ENCODE data around the gene PLCB3. TPM values are rescaled to one million over a fixed set of nuclear protein-coding genes. Genes with fewer than 3 reads are reported as not detected.

Gene PLCB3
- total RNA-seq, 1 experiment from 2014 or later = 34.6 TPM

DNA sequence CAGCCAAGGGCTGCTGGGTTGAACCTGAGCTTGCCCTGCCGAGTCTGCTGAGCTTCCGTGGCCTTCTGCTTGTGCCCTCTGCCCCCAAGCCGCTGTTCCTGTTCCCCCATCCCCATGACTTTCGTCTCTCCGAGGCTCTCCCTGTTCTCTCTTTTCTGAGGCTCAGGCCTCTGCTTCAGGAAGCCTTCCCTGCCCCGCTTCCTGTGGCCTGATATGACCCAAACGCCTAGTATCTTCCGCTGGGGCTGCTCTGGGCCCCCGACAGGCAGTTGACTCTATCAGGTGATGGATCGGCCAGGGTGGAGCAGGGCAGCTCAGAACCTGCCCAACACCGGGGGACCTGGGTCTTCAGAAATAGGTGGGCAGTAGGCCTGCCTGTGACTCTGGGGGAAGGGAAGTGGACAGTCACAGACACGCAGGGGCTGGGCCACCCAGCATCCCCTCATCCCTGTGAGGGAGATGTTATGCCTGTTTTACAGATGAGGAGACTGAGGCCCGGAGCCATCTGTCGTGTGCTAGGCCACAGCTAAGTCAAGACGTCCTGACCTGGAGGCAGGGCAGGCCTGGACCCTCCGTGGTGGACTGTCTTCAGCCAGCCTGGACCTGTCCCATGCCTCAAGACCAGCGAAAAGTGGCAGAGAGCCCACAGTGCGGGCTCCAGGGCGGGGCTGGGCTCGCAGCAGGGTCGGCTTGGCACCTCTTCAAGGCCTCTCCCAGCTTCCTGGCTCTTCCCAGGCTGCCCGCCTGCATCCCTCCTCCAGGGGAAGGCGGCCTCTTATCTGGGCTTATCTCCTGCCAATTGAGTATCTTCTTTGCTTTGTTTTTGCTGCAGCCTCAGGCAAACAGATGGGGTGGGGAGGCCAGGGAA lies 16.9 kb downstream of the PLCB3 start:
- TF ChIP-seq, protein P1, sequence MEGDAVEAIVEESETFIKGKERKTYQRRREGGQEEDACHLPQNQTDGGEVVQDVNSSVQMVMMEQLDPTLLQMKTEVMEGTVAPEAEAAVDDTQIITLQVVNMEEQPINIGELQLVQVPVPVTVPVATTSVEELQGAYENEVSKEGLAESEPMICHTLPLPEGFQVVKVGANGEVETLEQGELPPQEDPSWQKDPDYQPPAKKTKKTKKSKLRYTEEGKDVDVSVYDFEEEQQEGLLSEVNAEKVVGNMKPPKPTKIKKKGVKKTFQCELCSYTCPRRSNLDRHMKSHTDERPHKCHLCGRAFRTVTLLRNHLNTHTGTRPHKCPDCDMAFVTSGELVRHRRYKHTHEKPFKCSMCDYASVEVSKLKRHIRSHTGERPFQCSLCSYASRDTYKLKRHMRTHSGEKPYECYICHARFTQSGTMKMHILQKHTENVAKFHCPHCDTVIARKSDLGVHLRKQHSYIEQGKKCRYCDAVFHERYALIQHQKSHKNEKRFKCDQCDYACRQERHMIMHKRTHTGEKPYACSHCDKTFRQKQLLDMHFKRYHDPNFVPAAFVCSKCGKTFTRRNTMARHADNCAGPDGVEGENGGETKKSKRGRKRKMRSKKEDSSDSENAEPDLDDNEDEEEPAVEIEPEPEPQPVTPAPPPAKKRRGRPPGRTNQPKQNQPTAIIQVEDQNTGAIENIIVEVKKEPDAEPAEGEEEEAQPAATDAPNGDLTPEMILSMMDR (IDR thresholded peaks at IDR 0.05; ENCODE audit: unreplicated experiment) = no peak
- CTCF ChIA-PET = interaction anchor here (0.6 to 6.4 kb wide), 8 partner anchors 13 to 1462 kb away, joined by 3 to 70 read pairs (median 4); partner anchors contain the start of gene PLCB3
- intact Hi-C loops (cut with micrococcal nuclease) = no loop called here
- Mint-ChIP-seq H3K4me1 (ENCODE audit: insufficient read depth, unreplicated experiment) (peaks cover 23% of the 10 kb centered on the region), H3K36me3 (ENCODE audit: insufficient read depth, unreplicated experiment) (peaks cover 48% of the 10 kb centered on the region), H3K27me3 (ENCODE audit: insufficient read depth, unreplicated experiment) (no peaks in the 10 kb centered on the region), H3K4me3 (ENCODE audit: unreplicated experiment) (peak overlapping the region; percentile 96), H3K9me3 (ENCODE audit: unreplicated experiment) (no peaks in the 10 kb centered on the region), H3K27ac (ENCODE audit: low read depth, unreplicated experiment) (peak overlapping the region; percentile 96)
- no TSS peak for BruUV-seq (replicated peaks)
- peak; percentile 73 for DNase-seq (ENCODE audit: unreplicated experiment)
- POLR2A ChIA-PET = interaction anchor here (0.8 to 7.6 kb wide), 22 partner anchors 9 to 87 kb away, joined by 3 to 125 read pairs (median 8); partner anchors contain the start of genes BAD, CATSPERZ, ESRRA and FKBP2

GRCh38 chr11:64268893-64269539 lies 17.7 kb downstream of the PLCB3 start:
- Mint-ChIP-seq H3K36me3 (ENCODE audit: insufficient read depth, unreplicated experiment) (peaks cover 52% of the 10 kb centered on the region), H3K4me1 (ENCODE audit: insufficient read depth, unreplicated experiment) (peaks cover 23% of the 10 kb centered on the region), H3K27me3 (ENCODE audit: insufficient read depth, unreplicated experiment) (no peaks in the 10 kb centered on the region), H3K4me3 (ENCODE audit: unreplicated experiment) (peak overlapping the region; percentile 96), H3K27ac (ENCODE audit: low read depth, unreplicated experiment) (peak overlapping the region; percentile 96), H3K9me3 (ENCODE audit: unreplicated experiment) (no peaks in the 10 kb centered on the region)
- BruUV-seq (replicated peaks) = no TSS peak
- ChIA-PET CTCF (interaction anchor here (0.7 to 6.4 kb wide), 5 partner anchors 18 to 1534 kb away, joined by 3 to 70 read pairs (median 8); partner anchors contain the start of gene PLCB3), POLR2A (interaction anchor here (0.8 to 7.6 kb wide), 24 partner anchors 8 to 510 kb away, joined by 3 to 125 read pairs (median 7); partner anchors contain the start of genes BAD, CATSPERZ, ESRRA and FKBP2)
- TF ChIP-seq, protein P1 (IDR thresholded peaks at IDR 0.05; ENCODE audit: unreplicated experiment) = no peak
- intact Hi-C loops (cut with micrococcal nuclease) = loop anchor here (1.0 kb wide), 1 partner anchor 18 kb away; the partner anchor contains the start of gene PLCB3
- DNase-seq (ENCODE audit: unreplicated experiment) = peak; percentile 55

- Mint-ChIP-seq H3K4me3 (ENCODE audit: unreplicated experiment) (peak overlapping the region; percentile 96), H3K9me3 (ENCODE audit: unreplicated experiment) (no peaks in the 10 kb centered on the region), H3K27ac (ENCODE audit: low read depth, unreplicated experiment) (peak overlapping the region; percentile 96), H3K4me1 (ENCODE audit: insufficient read depth, unreplicated experiment) (peaks cover 23% of the 10 kb centered on the region), H3K27me3 (ENCODE audit: insufficient read depth, unreplicated experiment) (no peaks in the 10 kb centered on the region), H3K36me3 (ENCODE audit: insufficient read depth, unreplicated experiment) (peaks cover 49% of the 10 kb centered on the region)
- ChIA-PET POLR2A (interaction anchor here (0.6 to 7.6 kb wide), 31 partner anchors 7 to 1582 kb away, joined by 3 to 125 read pairs (median 6); partner anchors contain the start of genes BAD, CATSPERZ, ESRRA and FKBP2), CTCF (interaction anchor here (0.6 to 6.4 kb wide), 8 partner anchors 14 to 1535 kb away, joined by 3 to 70 read pairs (median 4); partner anchors contain the start of gene PLCB3)
- DNase-seq (ENCODE audit: unreplicated experiment) = peak; percentile 100
- TF ChIP-seq, protein P1 (IDR thresholded peaks at IDR 0.05; ENCODE audit: unreplicated experiment) = peak; percentile 1
- TSS peak; percentile 52 for BruUV-seq (replicated peaks)
- intact Hi-C loops (cut with micrococcal nuclease) = loop anchor here (1.0 kb wide), 2 partner anchors 18 to 35 kb away; partner anchors contain the start of gene PLCB3
These were observed 18.4 kb downstream of the PLCB3 start for GRCh38 chr11:64269540-64270220.
